Muscle of leg (tissue), 11 donors: Measurements from ENCODE around the gene GAA. TPM values are rescaled to one million over a fixed set of nuclear protein-coding genes. Genes with fewer than 3 reads are reported as not detected.

ENCODE experiments used
- DNase-seq: peaks from one replicate; pipeline ENCODE4 v3.0.0; 2013
- H3K27ac ChIP-seq: one replicate; pipeline ENCODE4 v1.5.1; 2013; ENCODE audit warnings: mild to moderate bottlenecking, low read length, control low read depth
- H3K27me3 ChIP-seq: one replicate; pipeline ENCODE4 v1.6.1; 2013; ENCODE audit warnings: low read length; ENCODE audit not compliant: control insufficient read depth, insufficient read depth
- H3K36me3 ChIP-seq: one replicate; pipeline ENCODE4 v1.6.1; 2013; ENCODE audit warnings: low read length; ENCODE audit not compliant: control insufficient read depth, insufficient read depth
- H3K4me1 ChIP-seq: one replicate; pipeline ENCODE4 v1.6.1; 2013; ENCODE audit warnings: low read length; ENCODE audit not compliant: control insufficient read depth, insufficient read depth
- H3K4me3 ChIP-seq: one replicate; pipeline ENCODE4 v1.5.1; 2013; ENCODE audit warnings: low read length, control low read depth
- H3K9me3 ChIP-seq: replicated peaks from 2 replicates; pipeline ENCODE4 v1.6.1; 2013; ENCODE audit warnings: low read depth, low read length; ENCODE audit not compliant: control insufficient read depth
- WGBS: methylation state at CpG from one replicate; pipeline ENCODE4 v1.1.5; 2013; ENCODE audit warnings: missing lambda C conversion rate; ENCODE audit not compliant: insufficient coverage; 5-methylcytosine and 5-hydroxymethylcytosine counted together
- polyA plus RNA-seq, 8 donors: library from polyadenylated mRNA; unstranded; fragments of 120-200 nt; gene quantifications; one replicate each; pipeline versions ENCODE4 v1.2.1 to v1.2.3, GENCODE V29; 2013; ENCODE audit warnings: inconsistent platforms in 1 of 8, low replicate concordance in 1 of 8; ENCODE audit not compliant: insufficient read length in 8 of 8, insufficient read depth in 1 of 8
- total RNA-seq: library from RNA; stranded (reverse); fragments of 120-200 nt; gene quantifications from one replicate; pipeline ENCODE4 v1.2.4, GENCODE V29; 2013

GAA gene
- total and polyA plus RNA-seq, 9 donors = 14.4 to 37.1 (median 29.6) TPM

DNA sequence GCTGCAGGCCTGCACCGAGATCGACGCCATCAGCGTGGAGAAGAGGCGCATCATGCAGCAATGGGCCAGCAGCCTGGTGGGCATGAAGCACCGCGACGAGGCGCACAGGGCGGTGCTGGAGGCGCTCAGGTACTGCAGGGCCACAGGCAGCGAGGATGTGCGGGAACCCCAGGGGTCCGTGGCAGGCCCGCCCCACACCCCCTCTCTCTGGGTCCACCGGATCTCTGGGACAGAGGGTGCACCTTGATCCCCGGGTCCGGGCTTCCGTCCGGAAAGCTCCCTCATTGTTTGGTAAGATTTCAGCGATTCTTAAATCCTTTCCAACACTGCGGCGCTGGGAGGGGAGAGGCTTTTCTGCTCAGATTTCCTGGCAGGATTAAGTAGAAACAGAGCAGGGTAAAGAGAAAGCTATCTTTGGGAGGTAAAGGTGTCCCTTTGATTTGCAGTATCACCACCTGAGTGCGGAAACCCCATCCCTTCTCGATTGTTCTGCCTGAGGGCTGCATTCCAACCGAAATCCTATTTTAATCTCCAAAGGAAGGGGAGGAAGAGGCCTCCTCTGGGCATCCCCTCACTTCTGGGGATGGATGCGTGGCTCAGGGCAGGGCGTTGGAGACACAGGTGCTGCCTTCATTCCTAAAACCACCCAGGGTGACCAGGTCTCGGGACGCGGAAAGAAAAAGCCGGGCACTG is 35.8 kb upstream of the GAA start:
- Histone ChIP-seq H3K36me3 (peaks cover 20% of the 10 kb centered on the region), H3K4me3 (no peak overlapping the region), H3K4me1 (peaks cover 13% of the 10 kb centered on the region), H3K9me3 (no peaks in the 10 kb centered on the region), H3K27ac (no peak overlapping the region), H3K27me3 (no peaks in the 10 kb centered on the region)
- WGBS = 76% methylated on average over 14 of the region's 32 CpGs
- peak; percentile 31 for DNase-seq

GRCh38 chr17:80067393-80067986 is 33.9 kb upstream of the GAA start:
- WGBS = 88% methylated on average over 20 of the region's 31 CpGs
- Histone ChIP-seq H3K4me3 (no peak overlapping the region), H3K27ac (no peak overlapping the region), H3K36me3 (peaks cover 17% of the 10 kb centered on the region), H3K27me3 (no peaks in the 10 kb centered on the region), H3K4me1 (peaks cover 23% of the 10 kb centered on the region), H3K9me3 (no peaks in the 10 kb centered on the region)
- no peak for DNase-seq

- Histone ChIP-seq H3K27ac (peak overlapping the region; percentile 20), H3K9me3 (no peaks in the 10 kb centered on the region), H3K4me3 (no peak overlapping the region), H3K27me3 (no peaks in the 10 kb centered on the region), H3K36me3 (peaks cover 17% of the 10 kb centered on the region), H3K4me1 (peaks cover 23% of the 10 kb centered on the region)
- DNase-seq = no peak
- 55% methylated on average over 21 of the region's 23 CpGs for WGBS
These were observed 32.8 kb upstream of the GAA start for GRCh38 chr17:80068301-80069222.

- DNase-seq = no peak
- Histone ChIP-seq H3K9me3 (no peaks in the 10 kb centered on the region), H3K4me1 (peaks cover 23% of the 10 kb centered on the region), H3K27ac (peak overlapping the region; percentile 88), H3K36me3 (peaks cover 11% of the 10 kb centered on the region), H3K4me3 (peak overlapping the region; percentile 24), H3K27me3 (no peaks in the 10 kb centered on the region)
- 89% methylated on average over 14 of the region's 15 CpGs for WGBS
These were observed 30.8 kb upstream of the GAA start for GRCh38 chr17:80070375-80071115.

- WGBS = 36% methylated on average over 16 of the region's 20 CpGs
- H3K27ac ChIP-seq = peak overlapping the region; percentile 88
- H3K4me1 ChIP-seq = peaks cover 20% of the 10 kb centered on the region
- H3K27me3 ChIP-seq = no peaks in the 10 kb centered on the region
- H3K4me3 ChIP-seq = peak overlapping the region; percentile 24
- peak; percentile 77 for DNase-seq
- H3K36me3 ChIP-seq = peaks cover 11% of the 10 kb centered on the region
- H3K9me3 ChIP-seq = no peaks in the 10 kb centered on the region
These were observed 30.1 kb upstream of the GAA start for GRCh38 chr17:80071116-80071841.

DNA sequence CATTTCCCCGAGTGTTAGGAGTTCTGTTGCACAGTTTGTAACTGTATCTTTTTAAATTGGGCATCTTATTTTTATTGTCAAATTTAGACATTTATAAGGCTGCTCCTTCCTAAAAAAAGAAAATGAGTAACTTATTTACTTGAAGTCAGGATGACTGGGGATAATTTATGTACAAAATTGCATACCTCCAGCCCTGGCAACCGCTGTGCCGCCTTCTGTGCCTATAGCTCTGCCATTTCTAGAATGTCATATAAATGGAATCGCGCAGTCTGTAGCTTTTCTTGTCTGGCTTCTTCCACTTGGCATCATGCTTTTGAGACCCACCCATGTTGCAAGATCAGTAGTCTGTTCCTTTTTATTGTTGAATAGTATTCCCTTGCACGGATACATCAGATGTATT is 29.0 kb upstream of the GAA start:
- Histone ChIP-seq H3K9me3 (no peaks in the 10 kb centered on the region), H3K27me3 (no peaks in the 10 kb centered on the region), H3K27ac (no peak overlapping the region), H3K4me1 (peaks cover 20% of the 10 kb centered on the region), H3K36me3 (peaks cover 4% of the 10 kb centered on the region), H3K4me3 (no peak overlapping the region)
- 96% methylated on average over 3 of the region's 6 CpGs for WGBS
- no peak for DNase-seq

- Histone ChIP-seq H3K27me3 (no peaks in the 10 kb centered on the region), H3K9me3 (no peaks in the 10 kb centered on the region), H3K4me3 (no peak overlapping the region), H3K27ac (no peak overlapping the region), H3K36me3 (peaks cover 2% of the 10 kb centered on the region), H3K4me1 (peaks cover 7% of the 10 kb centered on the region)
- no peak for DNase-seq
- WGBS = 83% methylated on average over 3 of the region's 6 CpGs
These were observed 21.3 kb upstream of the GAA start for GRCh38 chr17:80080081-80080480.

DNA sequence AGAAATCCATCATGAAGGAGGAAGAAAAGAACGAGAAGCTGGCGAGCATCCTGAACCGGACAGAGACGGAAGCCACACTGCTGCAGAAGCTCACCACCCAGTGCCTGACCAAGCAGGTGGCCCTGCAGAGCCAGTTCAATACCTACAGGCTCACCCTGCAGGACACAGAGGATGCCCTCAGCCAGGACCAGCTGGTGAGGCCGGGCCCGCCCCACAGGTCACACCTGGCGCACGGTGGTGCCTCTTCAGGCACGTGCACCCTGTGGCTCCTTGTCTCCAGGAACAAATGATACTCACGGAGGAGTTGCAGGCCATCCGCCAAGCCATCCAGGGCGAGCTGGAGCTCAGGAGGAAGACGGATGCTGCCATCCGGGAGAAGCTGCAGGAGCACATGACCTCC is 19.8 kb upstream of the GAA start:
- Histone ChIP-seq H3K4me3 (no peak overlapping the region), H3K27me3 (no peaks in the 10 kb centered on the region), H3K9me3 (no peaks in the 10 kb centered on the region), H3K36me3 (peaks cover 2% of the 10 kb centered on the region), H3K27ac (no peak overlapping the region), H3K4me1 (peaks cover 7% of the 10 kb centered on the region)
- 86% methylated on average over 14 of the region's 14 CpGs for WGBS
- DNase-seq = no peak

DNA sequence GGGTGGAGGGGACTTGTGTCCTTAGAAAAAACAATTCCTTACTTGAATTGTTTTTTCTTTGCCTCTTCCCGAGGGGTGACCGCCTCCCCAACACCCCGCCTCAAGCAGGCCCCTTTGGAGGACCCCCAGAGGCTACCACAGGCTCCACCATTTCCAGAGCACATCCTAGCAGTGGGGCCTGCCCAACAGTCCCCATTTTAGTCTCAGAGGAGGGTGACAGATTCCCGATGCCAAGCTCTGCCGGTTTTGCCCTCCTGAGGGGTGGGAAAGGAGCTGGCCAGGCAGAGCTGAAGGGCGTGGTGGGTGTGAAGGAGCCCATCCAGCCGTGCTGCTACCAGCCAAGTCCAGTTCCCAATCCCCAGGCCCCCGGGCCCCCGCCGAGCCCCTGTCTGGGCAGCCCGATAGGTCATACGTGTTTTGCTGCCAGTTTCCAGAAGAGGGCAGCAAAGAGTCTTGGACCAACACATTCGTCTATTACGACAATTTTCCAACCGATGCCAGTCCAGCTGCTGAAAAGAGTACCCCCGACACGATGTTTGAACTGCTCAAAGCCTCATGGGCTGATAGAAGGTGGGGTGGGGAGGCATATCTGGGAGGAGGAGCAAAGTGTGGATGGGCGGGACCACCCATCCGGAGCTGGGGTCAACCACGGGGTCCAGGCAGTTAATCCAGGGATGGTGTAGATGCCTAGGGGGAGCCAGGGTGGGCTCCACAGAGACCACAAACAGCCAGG is 18.8 kb upstream of the GAA start:
- H3K36me3 ChIP-seq = peaks cover 2% of the 10 kb centered on the region
- DNase-seq = peak; percentile 86

More for the DNA sequence above, 18.8 kb upstream of the GAA start:
- no peaks in the 10 kb centered on the region for H3K27me3 ChIP-seq
- no peaks in the 10 kb centered on the region for H3K9me3 ChIP-seq
- peaks cover 7% of the 10 kb centered on the region for H3K4me1 ChIP-seq
- H3K4me3 ChIP-seq = no peak overlapping the region
- H3K27ac ChIP-seq = no peak overlapping the region
- 21% methylated on average over 17 of the region's 20 CpGs for WGBS
